HG03103 (cell line): Measurements from ENCODE around the gene UNC45A.
"Not testable (repeated sequence)": the region's sequence is repeated elsewhere in the genome, so short reads cannot be mapped to it uniquely, and the experiment has no call there.

ENCODE experiments used
- ATAC-seq: cut with Tn5 transposase; IDR thresholded peaks from one replicate; pipeline ENCODE4 v1.9.1; 2021; ENCODE audit warnings: low read depth; ENCODE audit not compliant: unreplicated experiment

The UNC45A gene

DNA sequence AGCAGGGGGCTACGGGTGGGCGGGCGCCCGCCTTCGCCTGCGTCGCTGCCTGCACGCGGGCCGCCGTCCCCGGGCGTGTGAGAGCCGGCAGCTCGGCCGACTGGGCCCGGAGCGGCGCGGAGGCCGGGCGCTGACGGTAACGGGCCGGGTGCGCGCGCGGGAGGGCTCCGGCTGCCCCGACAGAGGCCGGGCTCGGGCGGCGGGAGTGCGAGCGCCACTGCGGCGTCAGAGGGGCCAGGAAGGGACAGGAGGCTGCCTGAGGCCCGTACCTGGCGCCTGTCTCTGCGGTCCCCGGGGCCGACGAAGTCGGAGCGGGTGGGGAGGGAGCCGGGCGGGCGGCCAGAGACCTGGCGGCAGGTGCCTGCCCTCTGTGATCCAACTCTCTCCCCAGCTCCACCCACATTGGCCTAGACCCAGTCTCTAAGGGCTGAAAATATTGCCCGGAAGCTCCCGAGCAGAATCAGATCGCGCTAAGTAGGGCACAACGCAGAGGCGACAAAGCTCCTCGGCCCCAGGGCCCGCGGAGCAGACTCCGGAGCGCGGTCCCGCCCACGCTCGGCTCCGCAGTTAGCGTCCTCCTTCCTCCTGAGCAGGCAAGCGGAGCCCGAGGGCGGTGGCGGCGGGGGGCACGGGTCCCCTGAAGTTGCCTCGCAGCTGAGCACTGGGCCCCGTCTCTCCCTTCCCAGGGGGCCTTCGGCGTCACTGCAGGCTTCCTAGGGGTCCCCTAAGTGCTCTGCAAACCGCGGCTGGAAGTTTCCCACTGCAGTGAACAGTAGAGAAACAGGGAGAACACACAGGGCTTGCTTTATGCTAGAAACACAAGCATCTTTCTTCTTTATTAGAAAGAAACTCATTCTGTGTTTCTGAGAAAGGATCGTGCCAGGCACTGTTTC lies 32.0 kb upstream of the UNC45A start, which contains the start of gene MAN2A2:
MAN2A2 (plus strand) TSS at position 463 of the 893 bp plus-strand sequence. CDS start 906 bp downstream, outside the sequence.
- ATAC-seq: peak; percentile 55

DNA sequence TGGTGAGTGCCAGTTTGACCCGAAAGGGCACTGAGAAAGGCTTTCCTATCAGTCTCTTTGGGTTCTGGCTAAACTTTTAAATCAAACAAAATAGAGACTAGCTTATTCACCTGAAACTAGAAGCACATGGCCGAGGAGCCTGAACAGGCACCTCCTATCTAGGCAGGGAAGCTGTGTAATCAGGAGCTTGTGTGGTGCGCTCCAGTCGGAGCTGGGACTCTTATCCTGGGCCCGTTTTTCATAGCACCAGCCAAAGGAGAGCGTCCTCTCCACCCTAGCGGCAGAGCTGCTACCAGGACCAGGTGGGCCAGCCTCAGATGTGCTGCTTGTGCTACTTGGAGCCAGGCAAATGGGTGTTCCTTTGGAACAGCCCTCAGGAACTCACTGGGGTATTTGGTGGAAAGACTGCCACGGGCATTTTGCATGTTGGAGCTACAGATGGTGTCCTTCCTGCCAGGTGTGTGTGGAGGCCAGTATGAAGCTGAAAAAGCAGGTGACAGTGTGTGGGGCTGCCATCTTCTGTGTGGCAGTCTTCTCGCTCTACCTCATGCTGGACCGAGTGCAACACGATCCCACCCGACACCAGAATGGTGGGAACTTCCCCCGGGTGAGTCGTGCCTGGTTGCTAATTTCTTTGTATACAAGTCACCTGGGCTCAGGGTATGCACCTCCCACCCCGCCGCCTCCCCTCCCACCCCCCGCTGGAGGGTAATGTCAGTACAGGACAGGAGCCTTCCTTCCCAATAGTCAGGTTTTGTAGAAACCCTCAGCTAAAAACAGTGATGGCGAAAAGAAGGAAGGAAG lies 31.1 kb upstream of the UNC45A start:
- no peak for ATAC-seq

DNA sequence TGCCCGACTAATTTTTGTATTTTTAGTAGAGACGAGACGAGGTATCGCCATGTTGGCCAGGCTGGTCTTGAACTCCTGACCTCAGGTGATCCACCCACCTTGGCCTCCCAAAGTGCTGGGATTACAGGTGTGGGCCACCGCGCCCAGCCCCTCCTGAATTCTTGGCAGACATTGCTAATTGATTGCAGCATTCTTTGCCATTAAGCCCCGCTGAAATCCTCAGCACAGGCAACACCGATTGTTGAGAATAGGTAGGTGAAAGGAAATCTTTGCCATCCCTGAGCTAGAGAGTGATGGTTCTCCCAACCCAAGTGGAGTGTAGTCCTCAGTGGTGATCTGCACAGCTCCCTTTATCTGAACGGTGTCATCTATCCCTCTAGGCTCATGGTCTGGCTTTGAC lies 30.3 kb upstream of the UNC45A start:
- no peak for ATAC-seq

DNA sequence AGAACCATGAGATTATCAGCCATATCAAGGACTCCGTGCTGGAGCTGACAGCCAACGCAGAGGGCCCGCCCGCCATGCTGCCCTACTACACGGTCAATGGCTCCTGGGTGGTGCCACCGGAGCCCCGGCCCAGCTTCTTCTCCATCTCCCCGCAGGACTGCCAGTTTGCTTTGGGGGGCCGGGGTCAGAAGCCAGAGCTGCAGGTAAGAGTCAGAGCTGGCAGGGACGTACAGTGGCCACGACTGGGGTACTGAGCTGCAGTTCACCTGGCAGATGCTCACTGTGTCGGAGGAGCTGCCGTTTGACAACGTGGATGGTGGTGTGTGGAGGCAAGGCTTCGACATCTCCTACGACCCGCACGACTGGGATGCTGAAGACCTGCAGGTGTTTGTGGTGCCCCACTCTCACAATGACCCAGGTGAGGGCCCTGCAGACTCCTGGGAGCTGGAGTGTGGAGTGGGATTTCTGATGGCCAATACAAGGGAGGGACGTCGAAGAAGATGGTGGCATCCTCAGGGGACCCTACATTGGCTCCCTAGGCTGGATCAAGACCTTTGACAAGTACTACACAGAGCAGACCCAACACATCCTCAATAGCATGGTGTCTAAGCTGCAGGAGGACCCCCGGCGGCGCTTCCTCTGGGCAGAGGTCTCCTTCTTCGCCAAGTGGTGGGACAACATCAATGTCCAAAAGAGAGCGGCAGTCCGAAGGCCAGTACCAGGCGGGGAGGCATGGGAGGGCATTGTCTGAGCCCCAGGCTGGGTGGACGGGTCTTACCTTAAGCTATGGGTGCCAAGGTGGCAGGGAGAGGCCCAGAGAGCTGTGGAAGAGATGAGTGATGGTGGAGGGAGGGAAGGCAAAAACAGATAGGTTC lies 29.5 kb upstream of the UNC45A start:
- ATAC-seq: no peak

DNA sequence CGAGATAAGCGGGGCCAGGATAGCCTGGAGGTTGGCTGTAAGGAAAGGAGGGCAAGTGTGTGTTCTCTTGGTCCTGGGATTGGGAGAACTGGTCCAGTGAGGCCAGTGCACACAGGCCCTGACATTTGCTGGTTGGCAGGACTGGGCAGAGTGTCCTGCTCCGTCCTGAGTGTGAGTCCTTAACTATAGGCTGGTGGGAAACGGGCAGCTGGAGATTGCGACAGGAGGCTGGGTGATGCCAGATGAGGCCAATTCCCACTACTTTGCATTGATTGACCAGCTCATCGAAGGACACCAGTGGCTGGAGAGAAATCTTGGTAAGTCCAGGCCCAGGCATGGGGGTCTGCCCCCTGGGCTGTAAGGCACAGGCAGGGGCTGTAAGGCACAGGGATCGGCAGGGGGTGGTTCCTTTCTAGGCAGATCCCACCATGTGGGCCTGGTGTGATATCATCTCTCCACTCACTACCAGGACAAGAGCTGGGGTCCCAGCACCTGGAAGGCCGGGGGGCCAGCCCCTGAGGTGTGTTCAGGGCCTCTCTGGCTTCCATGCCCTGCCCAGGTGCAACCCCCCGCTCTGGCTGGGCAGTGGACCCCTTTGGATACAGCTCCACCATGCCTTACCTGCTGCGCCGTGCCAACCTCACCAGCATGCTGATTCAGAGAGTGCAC lies 28.8 kb upstream of the UNC45A start:
- ATAC-seq: no peak

DNA sequence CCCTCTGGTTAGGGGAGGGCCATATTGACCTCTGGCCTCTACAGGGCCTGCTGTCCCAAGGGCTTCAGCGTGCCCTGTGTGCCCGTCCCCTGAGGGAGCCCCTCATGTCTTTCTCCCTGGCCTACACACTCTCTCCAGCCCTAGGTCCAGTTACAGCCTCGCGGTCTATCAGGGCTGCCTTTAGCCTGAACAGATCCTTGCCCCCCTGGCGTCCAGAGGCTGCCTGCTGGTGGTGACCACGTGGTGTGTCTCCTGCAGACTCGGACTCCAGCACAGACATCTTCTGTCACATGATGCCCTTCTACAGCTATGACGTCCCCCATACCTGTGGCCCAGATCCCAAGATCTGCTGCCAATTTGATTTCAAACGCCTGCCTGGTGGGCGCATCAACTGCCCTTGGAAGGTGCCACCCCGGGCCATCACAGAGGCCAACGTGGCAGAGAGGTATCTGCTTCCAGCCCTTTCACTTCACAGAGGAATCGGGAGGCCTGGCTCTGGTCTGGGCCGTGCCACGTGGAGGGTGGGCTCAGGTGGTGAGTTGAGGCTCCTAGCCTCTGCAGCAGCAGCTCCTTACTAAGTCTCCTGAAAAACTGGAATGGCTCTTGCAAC lies 27.9 kb upstream of the UNC45A start:
- ATAC-seq: no peak

DNA sequence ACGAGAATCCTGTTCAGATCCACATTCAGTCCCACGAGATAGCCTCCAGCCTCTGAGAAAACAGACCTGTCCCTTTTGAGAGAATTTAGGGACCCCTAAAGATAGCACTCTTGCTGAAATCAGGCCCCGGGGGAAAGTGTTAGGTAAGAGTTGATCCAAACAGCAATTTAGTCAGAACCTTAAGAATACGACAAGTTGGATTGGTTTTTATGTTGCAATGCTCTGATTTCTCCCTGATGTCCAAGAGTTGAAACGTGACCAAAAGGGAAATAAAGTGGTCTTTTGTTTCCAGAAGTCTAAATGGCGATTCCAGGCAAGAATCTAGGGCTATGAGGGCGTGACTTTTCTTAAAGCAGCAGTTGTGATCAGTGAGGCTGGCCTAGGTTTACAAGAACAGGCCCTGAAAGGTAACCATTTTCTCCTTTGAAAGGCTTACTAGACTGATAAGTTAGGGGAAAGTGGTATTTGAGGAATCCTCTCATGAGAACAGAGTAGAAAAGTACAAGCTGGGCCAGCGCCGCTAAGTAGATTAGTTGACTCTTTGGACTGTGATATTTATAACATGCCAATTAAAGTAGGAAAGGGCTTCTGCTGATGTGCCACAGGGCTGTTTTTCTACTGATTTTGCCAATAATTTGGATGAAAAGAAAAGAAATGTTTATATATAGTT lies 27.1 kb upstream of the UNC45A start:
- ATAC-seq: no peak

DNA sequence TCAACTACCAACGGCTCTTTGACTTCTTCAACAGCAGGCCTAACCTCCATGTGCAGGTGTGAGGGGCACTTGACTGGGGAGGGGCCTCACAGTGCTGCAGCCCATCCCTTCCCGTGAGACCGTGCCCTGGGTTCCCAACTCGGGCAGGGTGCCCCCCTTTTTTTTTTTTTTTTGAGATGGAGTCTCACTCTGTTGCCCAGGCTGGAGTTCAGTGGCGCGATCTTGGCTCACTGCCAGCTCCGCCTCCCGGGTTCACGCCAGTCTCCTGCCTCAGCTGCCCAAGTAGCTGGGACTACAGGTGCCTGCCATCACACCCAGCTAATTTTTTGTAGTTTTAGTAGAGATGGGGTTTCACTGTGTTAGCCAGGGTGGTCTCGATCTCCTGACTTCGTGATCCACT lies 25.6 kb upstream of the UNC45A start:
- not testable (repeated sequence) for ATAC-seq

DNA sequence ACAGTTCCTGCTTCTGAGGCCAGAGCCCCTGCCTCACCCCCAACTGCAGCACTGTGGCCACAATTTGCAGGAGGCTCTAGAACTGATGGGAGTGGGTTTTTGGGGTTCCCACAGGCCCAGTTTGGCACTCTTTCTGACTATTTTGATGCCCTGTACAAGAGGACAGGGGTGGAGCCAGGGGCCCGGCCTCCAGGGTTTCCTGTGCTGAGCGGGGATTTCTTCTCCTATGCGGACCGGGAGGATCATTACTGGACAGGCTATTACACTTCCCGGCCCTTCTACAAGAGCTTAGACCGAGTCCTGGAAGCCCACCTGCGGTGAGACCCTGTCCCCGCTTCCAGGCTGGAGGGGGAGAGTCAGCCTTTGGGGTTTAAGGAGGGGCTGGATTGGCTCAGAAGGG lies 25.1 kb upstream of the UNC45A start:
- no peak for ATAC-seq

DNA sequence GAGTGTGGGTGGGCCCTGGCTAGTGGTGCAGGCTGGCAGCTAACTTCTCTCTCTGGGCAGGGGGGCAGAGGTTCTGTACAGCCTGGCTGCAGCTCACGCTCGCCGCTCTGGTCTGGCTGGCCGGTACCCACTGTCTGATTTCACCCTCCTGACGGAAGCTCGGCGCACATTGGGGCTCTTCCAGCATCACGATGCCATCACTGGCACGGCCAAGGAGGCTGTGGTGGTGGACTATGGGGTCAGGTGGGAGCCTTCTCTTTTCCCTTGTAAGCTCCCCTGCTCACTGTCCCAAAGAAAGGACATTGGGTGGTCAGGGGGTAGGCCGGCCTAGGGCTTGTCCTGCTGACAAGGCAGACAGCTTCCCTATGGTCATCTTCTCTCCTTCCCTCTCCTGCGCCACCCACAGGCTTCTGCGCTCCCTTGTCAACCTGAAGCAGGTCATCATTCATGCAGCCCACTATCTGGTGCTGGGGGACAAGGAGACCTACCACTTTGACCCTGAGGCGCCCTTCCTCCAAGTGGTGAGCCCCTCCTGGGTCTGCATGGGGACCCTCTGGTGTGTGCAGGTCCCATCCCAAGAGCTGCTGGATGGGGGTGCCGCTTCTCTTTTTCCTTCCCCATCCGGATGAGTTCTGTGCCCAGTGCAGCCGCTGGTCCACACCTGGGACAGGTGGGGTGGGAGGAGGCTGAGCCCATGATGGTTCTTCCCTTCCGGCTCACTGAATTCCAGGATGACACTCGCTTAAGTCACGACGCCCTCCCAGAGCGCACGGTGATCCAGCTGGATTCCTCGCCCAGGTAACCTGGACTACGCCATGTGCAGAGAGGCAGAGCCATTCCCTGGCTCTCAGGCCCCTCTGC lies 24.4 kb upstream of the UNC45A start:
- no peak for ATAC-seq

DNA sequence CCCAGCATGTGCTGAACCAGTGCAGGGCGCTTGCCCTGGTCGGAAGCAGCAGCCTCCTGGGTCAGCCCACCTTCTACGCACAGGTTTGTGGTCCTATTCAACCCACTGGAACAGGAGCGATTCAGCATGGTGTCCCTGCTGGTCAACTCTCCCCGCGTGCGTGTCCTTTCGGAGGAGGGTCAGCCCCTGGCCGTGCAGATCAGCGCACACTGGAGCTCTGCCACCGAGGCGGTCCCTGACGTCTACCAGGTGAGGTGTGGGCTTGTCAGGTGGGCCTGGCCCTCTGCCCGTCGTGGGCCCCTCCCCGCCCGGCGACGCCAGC lies 23.8 kb upstream of the UNC45A start:
- no peak for ATAC-seq

DNA sequence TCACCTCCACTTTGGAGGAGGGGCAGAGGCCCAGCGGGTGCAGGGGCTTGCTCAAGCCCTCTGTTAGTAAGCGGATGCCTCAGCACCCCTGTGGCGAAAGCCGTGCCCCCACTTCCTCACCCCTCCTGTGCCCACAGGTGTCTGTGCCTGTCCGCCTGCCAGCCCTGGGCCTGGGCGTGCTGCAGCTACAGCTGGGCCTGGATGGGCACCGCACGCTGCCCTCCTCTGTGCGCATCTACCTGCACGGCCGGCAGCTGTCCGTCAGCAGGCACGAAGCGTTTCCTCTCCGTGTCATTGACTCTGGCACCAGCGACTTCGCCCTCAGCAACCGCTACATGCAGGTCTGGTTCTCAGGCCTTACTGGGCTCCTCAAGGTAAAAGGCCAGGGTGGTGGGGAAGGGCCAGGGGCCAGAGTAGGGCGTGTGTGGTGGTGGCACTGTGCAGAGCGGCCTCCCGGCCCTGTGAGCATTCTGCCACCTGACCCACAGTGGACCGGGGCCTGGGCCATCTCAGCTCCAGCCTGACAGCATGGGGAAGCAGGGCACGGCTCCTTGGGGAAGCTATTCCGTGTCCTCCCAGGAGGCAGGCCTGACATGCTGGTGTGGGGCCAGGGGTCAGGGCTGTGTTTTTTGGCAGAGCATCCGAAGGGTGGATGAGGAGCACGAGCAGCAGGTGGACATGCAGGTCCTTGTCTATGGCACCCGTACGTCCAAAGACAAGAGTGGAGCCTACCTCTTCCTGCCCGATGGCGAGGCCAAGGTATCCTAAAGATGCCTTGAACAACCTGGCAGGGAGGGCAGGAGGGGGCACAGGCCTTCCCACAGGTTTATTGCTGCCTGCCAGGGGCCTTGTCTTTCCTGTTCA lies 22.9 kb upstream of the UNC45A start:
- ATAC-seq: no peak

DNA sequence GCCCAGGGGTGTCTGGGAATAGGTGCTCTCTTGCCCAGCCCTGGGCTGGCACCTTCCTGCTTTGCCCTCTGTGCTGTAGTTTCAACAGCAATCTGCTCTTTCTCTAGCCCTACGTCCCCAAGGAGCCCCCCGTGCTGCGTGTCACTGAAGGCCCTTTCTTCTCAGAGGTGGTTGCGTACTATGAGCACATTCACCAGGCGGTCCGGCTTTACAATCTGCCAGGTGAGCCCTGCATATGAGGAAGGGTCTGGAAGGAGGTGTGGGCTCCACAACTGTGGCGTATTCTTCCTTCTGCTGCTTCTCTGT lies 22.4 kb upstream of the UNC45A start:
- ATAC-seq: no peak

DNA sequence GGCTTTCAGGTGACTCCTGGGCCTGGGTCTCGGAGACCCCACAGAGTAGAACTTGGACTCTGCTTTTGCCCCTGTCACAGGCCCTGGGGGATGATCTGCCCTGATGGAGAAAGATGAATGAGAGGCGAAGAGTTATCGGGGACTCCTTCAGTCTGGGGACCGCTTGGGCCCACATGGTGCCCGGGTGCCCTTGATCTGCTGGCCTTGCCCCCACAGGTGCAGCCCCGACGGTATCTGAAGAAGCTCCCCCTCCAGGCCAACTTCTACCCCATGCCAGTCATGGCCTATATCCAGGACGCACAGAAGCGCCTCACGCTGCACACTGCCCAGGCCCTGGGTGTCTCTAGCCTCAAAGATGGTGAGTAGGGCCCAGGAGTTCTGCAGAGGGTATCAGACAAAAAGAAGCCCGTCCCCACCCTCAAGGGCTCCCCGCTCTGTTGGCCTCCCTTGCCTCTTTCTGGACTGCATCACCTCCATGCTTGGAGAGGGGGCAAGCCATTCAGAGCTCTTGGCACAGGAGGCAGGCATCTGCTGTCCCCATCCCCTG lies 21.6 kb upstream of the UNC45A start:
- ATAC-seq: no peak

DNA sequence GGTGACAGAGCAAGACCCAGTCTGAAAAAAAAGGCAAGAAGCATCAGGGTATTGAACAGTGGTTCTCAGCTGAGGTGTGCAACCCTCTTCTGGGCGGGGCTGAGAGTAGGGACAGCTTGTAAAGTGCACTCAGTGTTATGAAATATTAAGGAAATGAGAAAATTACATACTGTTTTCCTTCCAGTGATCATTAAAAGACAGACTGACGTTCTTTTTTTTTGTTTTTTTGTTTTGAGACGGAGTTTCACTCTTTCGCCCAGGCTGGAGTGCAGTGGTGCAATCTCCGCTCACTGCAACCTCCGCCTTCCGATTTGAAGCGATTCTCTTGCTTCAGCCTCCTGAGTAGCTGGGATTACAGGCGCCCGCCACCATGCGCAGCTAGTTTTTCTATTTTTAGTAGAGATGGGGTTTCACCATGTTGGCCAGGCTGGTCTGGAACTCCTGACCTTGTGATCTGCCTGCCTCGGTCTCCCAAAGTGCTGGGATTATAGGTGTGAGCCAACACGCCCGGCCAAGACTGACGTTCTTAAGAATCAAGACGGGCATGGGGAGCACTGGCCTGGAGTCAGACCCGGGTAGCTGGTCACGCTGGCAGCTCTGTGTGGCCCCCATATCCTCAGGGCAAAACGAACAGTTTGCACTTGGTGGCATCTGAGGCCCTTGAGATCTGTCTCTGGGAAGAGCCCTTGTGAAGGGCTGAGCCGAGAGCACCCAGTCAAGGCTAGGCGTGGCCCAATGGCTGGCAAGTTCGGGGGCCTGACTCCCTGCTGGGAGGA lies 20.6 kb upstream of the UNC45A start:
- no peak for ATAC-seq

DNA sequence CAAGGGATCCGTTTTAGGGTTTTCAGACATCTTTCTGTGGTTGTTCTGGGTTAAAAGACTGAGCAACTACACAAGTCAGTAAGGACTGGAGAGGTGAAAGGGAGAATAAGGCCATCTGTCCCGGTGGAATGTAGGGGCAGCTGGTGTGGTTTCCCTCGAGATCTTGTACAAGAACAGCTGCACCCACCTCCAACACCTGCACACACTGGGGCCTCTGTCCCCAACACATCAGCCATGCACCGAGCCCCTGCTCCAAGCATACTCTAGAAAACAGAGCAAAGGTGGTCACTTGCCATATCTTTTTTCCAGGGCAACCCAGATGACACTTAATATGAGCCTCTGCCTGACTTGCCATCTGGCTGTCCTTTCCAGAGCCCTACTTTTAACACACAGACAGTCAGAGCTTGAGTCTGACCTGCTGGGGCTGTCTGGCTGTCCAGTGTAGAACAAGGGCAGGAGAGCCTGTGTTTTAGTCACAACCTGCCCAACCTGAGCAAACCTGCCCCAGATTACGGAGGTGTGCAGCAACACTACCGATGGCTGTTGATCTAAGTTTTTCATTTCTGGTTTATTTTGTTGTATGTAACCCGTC lies 19.8 kb upstream of the UNC45A start:
- ATAC-seq: no peak
